Spleen (tissue), 11 donors: Measurements from ENCODE around the gene HRH2. TPM values are rescaled to one million over a fixed set of nuclear protein-coding genes. Genes with fewer than 3 reads are reported as not detected.

ENCODE experiments used
- DNase-seq: peaks from one replicate; pipeline ENCODE4 v3.0.0-alpha.2; 2020
- H3K27ac ChIP-seq, 8 donors: fragments of 200-600 bp; sonication (generic) in 7 of 8; 1 replicate in 4 of 8; 2 replicates in 4 of 8; pipeline versions ENCODE4 v1.5.0 to v1.8.0; 2016 to 2021; ENCODE audit warnings: inconsistent platforms in 4 of 8, mild to moderate bottlenecking in 4 of 8, moderate library complexity in 1 of 8
- H3K27me3 ChIP-seq, 7 donors: fragments of 200-600 bp; sonication (generic) in 6 of 7; replicated peaks in 1 of 7; 1 replicate in 4 of 7; 2 replicates in 3 of 7; pipeline versions ENCODE4 v1.5.0 to v1.8.0; 2016 to 2021; ENCODE audit warnings: inconsistent platforms in 3 of 7, mild to moderate bottlenecking in 1 of 7
- H3K36me3 ChIP-seq, 6 donors: fragments of 200-600 bp; sonication (generic) in 5 of 6; 1 replicate in 4 of 6; 2 replicates in 2 of 6; pipeline versions ENCODE4 v1.5.0 to v1.8.0; 2016 to 2021; ENCODE audit warnings: inconsistent platforms in 2 of 6
- H3K4me1 ChIP-seq, 6 donors: fragments of 200-600 bp; sonication (generic) in 5 of 6; 1 replicate in 3 of 6; 2 replicates in 3 of 6; pipeline versions ENCODE4 v1.5.0 to v1.8.0; 2016 to 2021; ENCODE audit warnings: inconsistent platforms in 3 of 6
- H3K4me3 ChIP-seq, 8 donors: fragments of 200-600 bp; sonication (generic) in 7 of 8; 1 replicate in 4 of 8; 2 replicates in 4 of 8; pipeline versions ENCODE4 v1.5.0 to v1.8.0; 2016 to 2021; ENCODE audit warnings: inconsistent platforms in 4 of 8, mild to moderate bottlenecking in 4 of 8, moderate library complexity in 2 of 8
- H3K9me3 ChIP-seq, 8 donors: fragments of 200-600 bp; sonication (generic) in 7 of 8; 1 replicate in 4 of 8; 2 replicates in 4 of 8; pipeline versions ENCODE4 v1.5.0 to v1.8.0; 2016 to 2021; ENCODE audit warnings: inconsistent platforms in 4 of 8
- CTCF ChIP-seq, 11 experiments: fragments of 200-600 bp in 7 of 11; fragments of 450-650 bp in 4 of 11; sonication (generic) in 4 of 11; IDR thresholded peaks in 8 of 11; conservative IDR thresholded peaks in 3 of 11; 1 replicate in 7 of 11; 2 replicates in 4 of 11; pipeline versions ENCODE4 v1.4.0 to v1.8.0; 2016 to 2021; ENCODE audit warnings: antibody characterized with exemption in 11 of 11, inconsistent platforms in 4 of 11, mild to moderate bottlenecking in 1 of 11
- POLR2A ChIP-seq, 3 donors: fragments of 450-650 bp; IDR thresholded peaks; one replicate each; pipeline ENCODE4 v1.5.1; 2017; ENCODE audit warnings: antibody characterized with exemption in 3 of 3, mild to moderate bottlenecking in 1 of 3
- POLR2AphosphoS5 ChIP-seq, 3 donors: sonication (generic); formaldehyde crosslinking; IDR thresholded peaks; one replicate each; pipeline ENCODE4 v1.5.1; 2017; ENCODE audit warnings: antibody characterized with exemption in 3 of 3
- whole genome bisulfite sequencing, 5 donors: extraction: QIAGEN DNeasy Blood & Tissue Kit in 3 of 5; methylation state at CpG; one replicate each; pipeline versions ENCODE4 v1.1.5 to v1.1.7; 2013 to 2018; 5-methylcytosine and 5-hydroxymethylcytosine counted together
- intact Hi-C: fragments of 100-400 bp; cut with DNase I; formaldehyde crosslinking; loops from one replicate; pipeline ENCODE4 v1.15.0; 2023; ENCODE audit warnings: low total_unique reads
- polyA plus RNA-seq, 3 donors: library from polyadenylated mRNA; stranded (reverse); fragments of 200-250 nt; gene quantifications; one replicate each; pipeline ENCODE4 v1.2.1, GENCODE V29; 2013
- total RNA-seq, 7 donors: library from RNA; depleted of rRNA in 3 of 7; stranded (reverse); fragments of >200 nt in 3 of 7; fragmentation: NEBNext Ultra II Directional in 4 of 7; extraction: Animal tissue kit (Norgen Biotek cat#: 25700) in 4 of 7; gene quantifications; one replicate each; pipeline versions ENCODE4 v1.1.0 to v1.2.1, GENCODE V29; 2016 to 2021
- donor health status: healthy with polysubstance abuse.
- donor health status: DM: no; HTN: no; CAD: no; lungs with moderate emphysema.
- donor health status: DM: no; HTN: no; CAD: no.
- donor health status: Bipolar disorder and iron deficiency.
- donor health status: healthy.
- donor health status: DM: no; HTN: no; CAD: no.
- donor health status: DM: yes; HTN: yes; CAD: no.

Gene HRH2
- total and polyA plus RNA-seq, 10 donors = 1.9 to 85.2 (median 22.3) TPM

GRCh38 chr5:175635854-175636584, 21.9 kb upstream of the HRH2 start:
- Histone ChIP-seq H3K27me3 (no peaks in the 10 kb centered on the region), H3K27ac (no peak overlapping the region), H3K4me1 (peaks cover 0 to 37% (median 7%) of the 10 kb centered on the region in 6 donors), H3K36me3 (no peaks in the 10 kb centered on the region), H3K4me3 (no peak overlapping the region), H3K9me3 (no peaks in the 10 kb centered on the region)
- DNase-seq = no peak
- TF ChIP-seq POLR2A (IDR thresholded peaks at IDR 0.05) (no peak), CTCF (IDR thresholded peaks at IDR 0.05 in 8 of 11, conservative IDR thresholded peaks at IDR 0.05 in 3 of 11) (no peak), POLR2AphosphoS5 (IDR thresholded peaks at IDR 0.05) (no peak)
- intact Hi-C loops = no loop called here
- WGBS, 5 donors = 77 to 83% (median 80%) methylated on average over 7 of the region's 7 CpGs

- intact Hi-C loops = no loop called here
- no peaks in the 10 kb centered on the region for H3K36me3 ChIP-seq
- WGBS, 5 donors = 43 to 80% (median 66%) methylated on average over 6 of the region's 6 CpGs
- H3K9me3 ChIP-seq = no peaks in the 10 kb centered on the region
- H3K27ac ChIP-seq = peak overlapping the region in 6 of 8 donors; percentile 36 to 83 (median 66)
- no peak overlapping the region for H3K4me3 ChIP-seq
- DNase-seq = no peak
- no peaks in the 10 kb centered on the region for H3K27me3 ChIP-seq
- H3K4me1 ChIP-seq = peaks cover 0 to 37% (median 7%) of the 10 kb centered on the region in 6 donors
- TF ChIP-seq POLR2AphosphoS5 (IDR thresholded peaks at IDR 0.05) = no peak
Observed at GRCh38 chr5:175638305-175638704, 19.6 kb upstream of the HRH2 start.

GRCh38 chr5:175640106-175640775, 17.6 kb upstream of the HRH2 start:
- DNase-seq = no peak
- 47 to 70% (median 61%) methylated on average over 8 to 9 of the region's 9 CpGs for WGBS, 5 donors
- intact Hi-C loops = no loop called here
- H3K9me3 ChIP-seq = no peaks in the 10 kb centered on the region
- no peaks in the 10 kb centered on the region for H3K36me3 ChIP-seq
- peaks cover 0 to 37% (median 7%) of the 10 kb centered on the region in 6 donors for H3K4me1 ChIP-seq
- H3K27ac ChIP-seq = no peak overlapping the region
- TF ChIP-seq CTCF (IDR thresholded peaks at IDR 0.05 in 8 of 11, conservative IDR thresholded peaks at IDR 0.05 in 3 of 11) = no peak
- TF ChIP-seq POLR2A (IDR thresholded peaks at IDR 0.05) = no peak
- no peak overlapping the region for H3K4me3 ChIP-seq
- no peaks in the 10 kb centered on the region for H3K27me3 ChIP-seq

DNA sequence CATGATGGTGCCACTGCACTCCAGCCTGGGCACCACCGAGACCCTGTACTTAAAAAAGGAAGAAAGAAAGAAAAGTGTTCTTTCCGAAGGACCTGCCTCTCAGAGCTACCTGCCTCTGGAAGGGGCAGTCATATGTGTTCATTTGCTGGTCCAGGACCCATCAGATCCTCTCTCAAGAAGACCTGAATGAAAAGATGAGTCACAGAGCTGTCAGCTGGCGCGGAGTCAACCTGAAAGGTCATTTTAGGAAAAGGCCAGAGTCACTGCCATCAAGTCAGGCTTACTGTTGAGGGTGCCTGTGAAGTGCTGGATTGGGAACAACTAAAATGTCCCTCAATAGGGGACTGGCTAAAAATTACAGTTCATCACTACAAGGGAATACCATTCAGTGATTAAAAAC, 14.9 kb upstream of the HRH2 start:
- no peak for DNase-seq
- Histone ChIP-seq H3K4me1 (peaks cover 0 to 28% (median 7%) of the 10 kb centered on the region in 6 donors), H3K27me3 (no peaks in the 10 kb centered on the region), H3K27ac (no peak overlapping the region), H3K9me3 (peaks cover 0 to 12% (median 3%) of the 10 kb centered on the region in 8 donors), H3K36me3 (no peaks in the 10 kb centered on the region), H3K4me3 (no peak overlapping the region)
- intact Hi-C loops = no loop called here
- TF ChIP-seq CTCF (IDR thresholded peaks at IDR 0.05 in 8 of 11, conservative IDR thresholded peaks at IDR 0.05 in 3 of 11) (no peak), POLR2A (IDR thresholded peaks at IDR 0.05) (no peak), POLR2AphosphoS5 (IDR thresholded peaks at IDR 0.05) (no peak)
- WGBS, 5 donors = 90 to 93% (median 92%) methylated on average over 4 of the region's 4 CpGs
